ENCODE data around the gene MPL. TPM values are rescaled to one million over a fixed set of nuclear protein-coding genes. Genes with fewer than 3 reads are reported as not detected.

Gene MPL
- total and polyA plus RNA-seq, 2 of the 13 experiments (the other 11 are each of a cell fraction or from before 2014, with no cell fraction given), result not detected

GRCh38 chr1:43389326-43390313 is 52.0 kb downstream of the MPL start, which contains the start of the genes MED8 and SZT2 (continued):
- TF ChIP-seq ZNF382 (CRISPR knock-in tag; IDR thresholded peaks at IDR 0.05; ENCODE audit: borderline replicate concordance) (no peak), ZBTB4 (CRISPR knock-in tag; IDR thresholded peaks at IDR 0.05; ENCODE audit: borderline replicate concordance) (no peak), SKIL (CRISPR knock-in tag; IDR thresholded peaks at IDR 0.05; ENCODE audit: borderline replicate concordance) (0 out of 2 replicates have a peak, but pooled peaks have one; percentile 55), SIN3B (IDR thresholded peaks at IDR 0.05; ENCODE audit: low read length) (no peak), YEATS2 (CRISPR knock-in tag; IDR thresholded peaks at IDR 0.05; ENCODE audit: borderline replicate concordance) (peak; percentile 92), NPAS2 (CRISPR knock-in tag; IDR thresholded peaks at IDR 0.05; ENCODE audit: borderline replicate concordance) (no peak), ZNF281 (CRISPR knock-in tag; IDR thresholded peaks at IDR 0.05; ENCODE audit: borderline replicate concordance) (peak; percentile 56; the same call in 1 of the 2 replicates), PAWR (CRISPR knock-in tag; IDR thresholded peaks at IDR 0.05; ENCODE audit: borderline replicate concordance) (no peak), FOXM1 (CRISPR knock-in tag; IDR thresholded peaks at IDR 0.05) (no peak), ZNF562 (CRISPR knock-in tag; IDR thresholded peaks at IDR 0.05; ENCODE audit: borderline replicate concordance) (no peak), EZH2 (conservative IDR thresholded peaks at IDR 0.05; ENCODE audit: low read depth, low read length) (no peak), ZNF205 (CRISPR knock-in tag; IDR thresholded peaks at IDR 0.05) (no peak; the same call in 1 of the 2 replicates), NFKBIZ (CRISPR knock-in tag; IDR thresholded peaks at IDR 0.05) (no peak), ZNF775 (CRISPR knock-in tag; IDR thresholded peaks at IDR 0.05; ENCODE audit: borderline replicate concordance) (no peak), SRSF4 (IDR thresholded peaks at IDR 0.05; ENCODE audit: low read depth, low read length, poor library complexity, severe bottlenecking) (no peak), WIZ (CRISPR knock-in tag; IDR thresholded peaks at IDR 0.05) (peak; percentile 82; the same call in 1 of the 2 replicates), ZSCAN12 (CRISPR knock-in tag; IDR thresholded peaks at IDR 0.05) (no peak)

All from HepG2 (cell line).